Upper lobe of left lung (tissue), 4 donors: ENCODE measurements around the gene MKNK2.
A peak's percentile ranks its signal among the peaks of the same experiment; 100 is the strongest.

Experiments used
- POLR2AphosphoS5 ChIP-seq, 2 donors: sonication (generic); formaldehyde crosslinking; IDR thresholded peaks; one replicate each; pipeline ENCODE4 v1.5.1; 2017; ENCODE audit warnings: antibody characterized with exemption in 2 of 2
- TF ChIP-seq, protein P1 (sequence below), 6 experiments: fragments of 450-650 bp in 4 of 6; fragments of 200-600 bp in 2 of 6; sonication (generic) in 2 of 6; IDR thresholded peaks; one replicate each; pipeline ENCODE4 v1.5.1; 2016 to 2019; ENCODE audit warnings: antibody characterized with exemption in 6 of 6

DNA sequence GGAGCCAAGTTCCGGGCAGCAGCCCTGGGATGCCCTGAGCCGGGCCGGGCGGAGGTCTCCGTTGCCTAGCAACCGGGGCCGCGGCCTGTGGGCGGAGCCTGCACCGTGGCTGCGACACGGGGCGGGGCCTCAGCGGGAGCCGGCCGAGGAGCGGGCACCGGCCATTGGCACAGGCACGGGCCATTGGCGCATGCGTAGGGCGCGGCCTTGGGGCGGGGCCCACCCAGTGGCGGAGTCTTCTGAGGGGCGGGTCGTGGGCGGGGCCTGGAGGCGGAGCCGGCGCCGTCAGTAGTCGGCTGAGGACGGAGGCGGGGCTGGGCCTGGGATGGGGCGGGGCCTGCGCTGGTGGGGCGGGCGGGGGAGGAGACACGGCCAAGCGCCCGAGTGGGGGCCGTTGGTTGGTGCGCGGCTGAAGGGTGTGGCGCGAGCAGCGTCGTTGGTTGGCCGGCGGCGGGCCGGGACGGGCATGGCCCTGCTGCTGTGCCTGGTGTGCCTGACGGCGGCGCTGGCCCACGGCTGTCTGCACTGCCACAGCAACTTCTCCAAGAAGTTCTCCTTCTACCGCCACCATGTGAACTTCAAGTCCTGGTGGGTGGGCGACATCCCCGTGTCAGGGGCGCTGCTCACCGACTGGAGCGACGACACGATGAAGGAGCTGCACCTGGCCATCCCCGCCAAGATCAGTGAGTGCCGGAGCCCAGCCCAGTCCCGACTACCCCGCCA lies 45.6 kb upstream of the MKNK2 start, which contains the start of gene IZUMO4:
- TF ChIP-seq, protein P1, sequence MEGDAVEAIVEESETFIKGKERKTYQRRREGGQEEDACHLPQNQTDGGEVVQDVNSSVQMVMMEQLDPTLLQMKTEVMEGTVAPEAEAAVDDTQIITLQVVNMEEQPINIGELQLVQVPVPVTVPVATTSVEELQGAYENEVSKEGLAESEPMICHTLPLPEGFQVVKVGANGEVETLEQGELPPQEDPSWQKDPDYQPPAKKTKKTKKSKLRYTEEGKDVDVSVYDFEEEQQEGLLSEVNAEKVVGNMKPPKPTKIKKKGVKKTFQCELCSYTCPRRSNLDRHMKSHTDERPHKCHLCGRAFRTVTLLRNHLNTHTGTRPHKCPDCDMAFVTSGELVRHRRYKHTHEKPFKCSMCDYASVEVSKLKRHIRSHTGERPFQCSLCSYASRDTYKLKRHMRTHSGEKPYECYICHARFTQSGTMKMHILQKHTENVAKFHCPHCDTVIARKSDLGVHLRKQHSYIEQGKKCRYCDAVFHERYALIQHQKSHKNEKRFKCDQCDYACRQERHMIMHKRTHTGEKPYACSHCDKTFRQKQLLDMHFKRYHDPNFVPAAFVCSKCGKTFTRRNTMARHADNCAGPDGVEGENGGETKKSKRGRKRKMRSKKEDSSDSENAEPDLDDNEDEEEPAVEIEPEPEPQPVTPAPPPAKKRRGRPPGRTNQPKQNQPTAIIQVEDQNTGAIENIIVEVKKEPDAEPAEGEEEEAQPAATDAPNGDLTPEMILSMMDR (IDR thresholded peaks at IDR 0.05): peak; percentile 28 to 67 (median 50)
- TF ChIP-seq POLR2AphosphoS5 (IDR thresholded peaks at IDR 0.05): peak in 1 of 2 donors; percentile 12
